Right lobe of liver (tissue), 4 donors: ENCODE results near the gene HOXA4.

Experiments
- POLR2A ChIP-seq: fragments of 450-650 bp; IDR thresholded peaks from one replicate; pipeline ENCODE4 v1.6.1; 2017; ENCODE audit warnings: antibody characterized with exemption, mild to moderate bottlenecking
- TF ChIP-seq, protein P1 (sequence below), 4 donors: fragments of 200-600 bp in 3 of 4; fragments of 450-650 bp in 1 of 4; IDR thresholded peaks; one replicate each; pipeline versions ENCODE4 v1.5.1 to v1.8.0; 2016 to 2022; ENCODE audit warnings: antibody characterized with exemption in 4 of 4, mild to moderate bottlenecking in 2 of 4
- donor health status: DM: no; HTN: no; CAD: no.
- donor health status: DM: no; HTN: no; CAD: no.
- donor health status: DM: no; HTN: yes; CAD: no.

DNA sequence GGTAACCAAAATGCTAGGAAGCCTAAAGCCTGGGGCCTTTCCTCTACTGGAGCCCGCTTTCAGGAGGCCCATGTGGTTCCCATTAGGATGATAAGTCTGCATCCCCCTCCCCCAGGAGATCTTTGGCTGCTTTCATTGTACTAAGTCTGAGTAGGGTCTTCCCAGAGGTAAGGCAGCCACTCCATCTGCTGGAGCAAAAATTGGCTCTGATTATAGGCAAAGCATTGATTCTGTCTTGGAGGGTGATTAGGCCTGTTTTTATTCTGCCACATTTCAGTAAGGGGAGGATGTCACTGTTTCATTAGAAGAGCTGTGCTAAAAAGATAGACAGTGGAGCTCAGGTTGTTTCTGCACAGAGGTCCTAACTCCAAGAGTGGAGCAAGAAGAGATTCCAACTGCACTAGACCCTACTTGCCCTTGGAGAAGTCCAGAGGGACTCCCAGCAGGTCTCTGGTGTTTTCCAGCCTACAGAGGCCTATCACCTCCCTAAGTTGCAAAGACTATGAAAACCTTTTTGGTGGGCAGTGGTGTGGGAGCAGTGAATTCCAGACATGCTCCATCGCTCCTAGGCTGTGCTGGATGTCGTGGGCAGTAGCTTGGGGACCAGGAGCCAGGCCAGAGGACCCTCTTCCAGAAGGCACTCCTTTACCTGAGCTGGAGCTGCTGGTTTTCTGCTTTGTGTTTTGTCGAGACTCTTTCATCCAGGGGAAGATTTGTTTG, 20.9 kb downstream of the HOXA4 start:
- TF ChIP-seq, protein P1, sequence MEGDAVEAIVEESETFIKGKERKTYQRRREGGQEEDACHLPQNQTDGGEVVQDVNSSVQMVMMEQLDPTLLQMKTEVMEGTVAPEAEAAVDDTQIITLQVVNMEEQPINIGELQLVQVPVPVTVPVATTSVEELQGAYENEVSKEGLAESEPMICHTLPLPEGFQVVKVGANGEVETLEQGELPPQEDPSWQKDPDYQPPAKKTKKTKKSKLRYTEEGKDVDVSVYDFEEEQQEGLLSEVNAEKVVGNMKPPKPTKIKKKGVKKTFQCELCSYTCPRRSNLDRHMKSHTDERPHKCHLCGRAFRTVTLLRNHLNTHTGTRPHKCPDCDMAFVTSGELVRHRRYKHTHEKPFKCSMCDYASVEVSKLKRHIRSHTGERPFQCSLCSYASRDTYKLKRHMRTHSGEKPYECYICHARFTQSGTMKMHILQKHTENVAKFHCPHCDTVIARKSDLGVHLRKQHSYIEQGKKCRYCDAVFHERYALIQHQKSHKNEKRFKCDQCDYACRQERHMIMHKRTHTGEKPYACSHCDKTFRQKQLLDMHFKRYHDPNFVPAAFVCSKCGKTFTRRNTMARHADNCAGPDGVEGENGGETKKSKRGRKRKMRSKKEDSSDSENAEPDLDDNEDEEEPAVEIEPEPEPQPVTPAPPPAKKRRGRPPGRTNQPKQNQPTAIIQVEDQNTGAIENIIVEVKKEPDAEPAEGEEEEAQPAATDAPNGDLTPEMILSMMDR (IDR thresholded peaks at IDR 0.05), result no peak
- TF ChIP-seq POLR2A, result no peak
